ENCODE measurements around the gene USP15.

GRCh38 chr12:62458626-62459025 lies 198.4 kb downstream of the USP15 start:
- TF ChIP-seq EZH2 (IDR thresholded peaks at IDR 0.05; ENCODE audit: low read length) = no peak
- TF ChIP-seq CTCF (optimal IDR thresholded peaks at IDR 0.05 in 1 of 3, IDR thresholded peaks at IDR 0.05 in 1 of 3, conservative IDR thresholded peaks at IDR 0.05 in 1 of 3; ENCODE audit: extremely low read depth in 1 of 3, insufficient read depth in 2 of 3, low read length in 3 of 3) = no peak
